Upper lobe of left lung (tissue), 4 donors: Measurements from ENCODE around the gene TSSK1B.

Source experiments
- POLR2A ChIP-seq, 4 donors: fragments of 450-650 bp; IDR thresholded peaks; one replicate each; pipeline ENCODE4 v1.5.1; 2016 to 2017; ENCODE audit warnings: antibody characterized with exemption in 4 of 4, mild to moderate bottlenecking in 2 of 4
- POLR2AphosphoS5 ChIP-seq, 2 donors: sonication (generic); formaldehyde crosslinking; IDR thresholded peaks; one replicate each; pipeline ENCODE4 v1.5.1; 2017; ENCODE audit warnings: antibody characterized with exemption in 2 of 2
- TF ChIP-seq, protein P1 (sequence below), 6 experiments: fragments of 450-650 bp in 4 of 6; fragments of 200-600 bp in 2 of 6; sonication (generic) in 2 of 6; IDR thresholded peaks; one replicate each; pipeline ENCODE4 v1.5.1; 2016 to 2019; ENCODE audit warnings: antibody characterized with exemption in 6 of 6

DNA sequence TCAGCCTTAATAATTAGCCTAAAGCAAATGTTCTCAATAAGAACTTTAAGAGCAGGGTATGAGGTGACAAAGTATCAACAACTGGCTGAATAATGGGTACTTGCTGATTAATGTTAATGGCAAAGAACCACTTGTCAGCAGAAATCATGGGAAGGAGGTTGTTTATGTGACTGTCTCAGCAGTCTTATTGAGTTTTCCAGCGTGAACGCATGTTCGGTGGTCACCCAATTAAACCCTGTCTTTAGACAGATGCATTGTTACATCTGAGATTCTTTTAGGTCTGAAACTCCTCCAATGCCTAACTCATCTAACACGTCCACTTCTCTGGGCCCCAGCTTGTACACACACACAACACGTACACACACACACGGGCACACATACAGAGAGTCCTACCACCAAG is 18.2 kb upstream of the TSSK1B start:
- TF ChIP-seq, protein P1, sequence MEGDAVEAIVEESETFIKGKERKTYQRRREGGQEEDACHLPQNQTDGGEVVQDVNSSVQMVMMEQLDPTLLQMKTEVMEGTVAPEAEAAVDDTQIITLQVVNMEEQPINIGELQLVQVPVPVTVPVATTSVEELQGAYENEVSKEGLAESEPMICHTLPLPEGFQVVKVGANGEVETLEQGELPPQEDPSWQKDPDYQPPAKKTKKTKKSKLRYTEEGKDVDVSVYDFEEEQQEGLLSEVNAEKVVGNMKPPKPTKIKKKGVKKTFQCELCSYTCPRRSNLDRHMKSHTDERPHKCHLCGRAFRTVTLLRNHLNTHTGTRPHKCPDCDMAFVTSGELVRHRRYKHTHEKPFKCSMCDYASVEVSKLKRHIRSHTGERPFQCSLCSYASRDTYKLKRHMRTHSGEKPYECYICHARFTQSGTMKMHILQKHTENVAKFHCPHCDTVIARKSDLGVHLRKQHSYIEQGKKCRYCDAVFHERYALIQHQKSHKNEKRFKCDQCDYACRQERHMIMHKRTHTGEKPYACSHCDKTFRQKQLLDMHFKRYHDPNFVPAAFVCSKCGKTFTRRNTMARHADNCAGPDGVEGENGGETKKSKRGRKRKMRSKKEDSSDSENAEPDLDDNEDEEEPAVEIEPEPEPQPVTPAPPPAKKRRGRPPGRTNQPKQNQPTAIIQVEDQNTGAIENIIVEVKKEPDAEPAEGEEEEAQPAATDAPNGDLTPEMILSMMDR (IDR thresholded peaks at IDR 0.05) = no peak
- TF ChIP-seq POLR2A (IDR thresholded peaks at IDR 0.05) = no peak
- TF ChIP-seq POLR2AphosphoS5 (IDR thresholded peaks at IDR 0.05) = no peak
